Progenitor cell of endocrine pancreas (in vitro differentiated cells): ENCODE results near the gene CNR1. TPM values are rescaled to one million over a fixed set of nuclear protein-coding genes. Genes with fewer than 3 reads are reported as not detected.

Experiments
- DNase-seq: peaks from one replicate; pipeline ENCODE4 v3.0.0; 2021; ENCODE audit warnings: low spot score; ENCODE audit not compliant: unreplicated experiment
- H3K27ac Mint-ChIP-seq: 2 replicates; pipeline ENCODE4 v1.8.0; 2021; ENCODE audit warnings: mild to moderate bottlenecking, moderate library complexity, mixed read lengths
- H3K27me3 Mint-ChIP-seq: 2 replicates; pipeline ENCODE4 v1.8.0; 2021; ENCODE audit warnings: mixed read lengths
- H3K36me3 Mint-ChIP-seq: 2 replicates; pipeline ENCODE4 v1.8.0; 2022; ENCODE audit warnings: mixed read lengths; ENCODE audit not compliant: insufficient read depth
- H3K4me1 Mint-ChIP-seq: 2 replicates; pipeline ENCODE4 v1.8.0; 2021; ENCODE audit warnings: low read depth, mixed read lengths
- H3K4me3 Mint-ChIP-seq: 2 replicates; pipeline ENCODE4 v1.8.0; 2021; ENCODE audit warnings: low read depth, mild to moderate bottlenecking, moderate library complexity, mixed read lengths
- H3K9me3 Mint-ChIP-seq: 2 replicates; pipeline ENCODE4 v1.8.0; 2021; ENCODE audit warnings: low read depth, mixed read lengths
- total RNA-seq: library from RNA; stranded (reverse); gene quantifications from 2 replicates; pipeline ENCODE4 v1.2.1, GENCODE V29; 2021
- TF ChIP-seq, protein P1 (sequence below): fragments of 200-600 bp; sonication (generic); IDR thresholded peaks from one replicate; pipeline ENCODE4 v1.5.0; 2021; ENCODE audit warnings: antibody characterized with exemption, mild to moderate bottlenecking; ENCODE audit not compliant: unreplicated experiment

Gene CNR1
- total RNA-seq, 1 donor from 2014 or later = 26.2 TPM

DNA sequence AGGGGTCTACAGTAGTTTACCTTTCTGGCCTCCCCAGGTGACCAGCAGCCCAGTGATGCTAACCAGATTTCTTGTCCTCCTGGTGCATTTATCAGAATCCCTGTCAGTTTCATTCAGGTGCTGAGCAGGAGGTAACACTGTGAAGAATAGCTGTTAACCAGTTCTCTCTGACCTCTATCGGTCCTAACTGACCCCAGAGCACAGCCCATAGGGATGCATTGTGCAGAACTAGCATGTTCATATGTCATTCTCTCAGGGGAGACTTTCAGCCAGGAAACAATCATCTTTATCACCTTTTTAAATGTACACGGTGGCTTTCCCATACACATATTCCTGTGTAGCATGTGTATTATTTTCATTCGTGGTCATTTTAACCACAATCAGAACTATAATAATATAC lies 49.9 kb downstream of the CNR1 start:
- no peak overlapping the region for H3K4me3 Mint-ChIP-seq
- TF ChIP-seq, protein P1, sequence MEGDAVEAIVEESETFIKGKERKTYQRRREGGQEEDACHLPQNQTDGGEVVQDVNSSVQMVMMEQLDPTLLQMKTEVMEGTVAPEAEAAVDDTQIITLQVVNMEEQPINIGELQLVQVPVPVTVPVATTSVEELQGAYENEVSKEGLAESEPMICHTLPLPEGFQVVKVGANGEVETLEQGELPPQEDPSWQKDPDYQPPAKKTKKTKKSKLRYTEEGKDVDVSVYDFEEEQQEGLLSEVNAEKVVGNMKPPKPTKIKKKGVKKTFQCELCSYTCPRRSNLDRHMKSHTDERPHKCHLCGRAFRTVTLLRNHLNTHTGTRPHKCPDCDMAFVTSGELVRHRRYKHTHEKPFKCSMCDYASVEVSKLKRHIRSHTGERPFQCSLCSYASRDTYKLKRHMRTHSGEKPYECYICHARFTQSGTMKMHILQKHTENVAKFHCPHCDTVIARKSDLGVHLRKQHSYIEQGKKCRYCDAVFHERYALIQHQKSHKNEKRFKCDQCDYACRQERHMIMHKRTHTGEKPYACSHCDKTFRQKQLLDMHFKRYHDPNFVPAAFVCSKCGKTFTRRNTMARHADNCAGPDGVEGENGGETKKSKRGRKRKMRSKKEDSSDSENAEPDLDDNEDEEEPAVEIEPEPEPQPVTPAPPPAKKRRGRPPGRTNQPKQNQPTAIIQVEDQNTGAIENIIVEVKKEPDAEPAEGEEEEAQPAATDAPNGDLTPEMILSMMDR = no peak
- H3K9me3 Mint-ChIP-seq = no peaks in the 10 kb centered on the region
- H3K36me3 Mint-ChIP-seq = no peaks in the 10 kb centered on the region
- H3K27ac Mint-ChIP-seq = no peak overlapping the region
- peaks cover 4% of the 10 kb centered on the region for H3K27me3 Mint-ChIP-seq
- no peaks in the 10 kb centered on the region for H3K4me1 Mint-ChIP-seq
- no peak for DNase-seq

DNA sequence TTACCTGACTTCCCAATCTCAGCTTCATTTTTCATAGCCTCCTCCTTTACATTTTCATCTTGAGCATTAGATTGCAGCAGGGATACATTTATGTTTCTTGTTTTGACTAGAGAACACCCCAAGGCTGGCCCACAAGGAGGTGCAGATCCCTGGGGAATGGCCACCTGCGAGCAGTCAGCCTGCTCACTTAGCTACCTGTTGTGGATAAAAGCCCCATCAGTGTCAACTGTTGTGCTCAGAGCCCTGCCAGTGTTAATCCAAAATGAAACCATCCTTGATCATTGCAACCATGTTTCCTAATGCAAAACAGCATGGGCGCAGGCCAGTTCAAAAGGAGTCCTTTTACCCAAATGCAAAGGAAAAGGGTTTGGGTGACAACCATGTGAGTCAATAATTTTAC lies 50.8 kb downstream of the CNR1 start:
- Mint-ChIP-seq H3K36me3 (no peaks in the 10 kb centered on the region), H3K4me3 (no peak overlapping the region), H3K27me3 (peaks cover 4% of the 10 kb centered on the region), H3K4me1 (no peaks in the 10 kb centered on the region), H3K9me3 (no peaks in the 10 kb centered on the region), H3K27ac (no peak overlapping the region)
- no peak for DNase-seq
- TF ChIP-seq, protein P1 = no peak

DNA sequence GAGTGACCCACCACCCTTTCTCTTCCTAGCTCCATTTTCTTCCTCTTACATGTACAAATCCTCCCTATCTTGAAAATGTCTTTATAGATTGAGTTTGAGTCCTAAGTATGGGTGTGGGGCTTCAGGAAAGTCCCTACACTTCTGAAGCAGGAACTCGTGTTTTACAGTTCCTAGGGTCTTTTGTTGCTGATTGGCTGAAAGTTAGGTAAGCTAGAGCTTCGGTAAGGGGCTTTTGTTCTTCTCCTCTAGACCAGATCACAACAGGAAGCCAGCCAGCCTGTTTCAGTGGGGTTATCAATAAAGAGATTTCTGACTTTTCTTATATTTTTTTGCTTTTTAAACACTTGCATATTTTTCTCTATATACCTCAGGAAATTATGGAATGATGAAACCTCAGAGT lies 51.3 kb downstream of the CNR1 start:
- Mint-ChIP-seq H3K4me1 (no peaks in the 10 kb centered on the region), H3K36me3 (no peaks in the 10 kb centered on the region), H3K9me3 (no peaks in the 10 kb centered on the region), H3K27me3 (peaks cover 4% of the 10 kb centered on the region), H3K27ac (no peak overlapping the region), H3K4me3 (no peak overlapping the region)
- TF ChIP-seq, protein P1 = no peak
- no peak for DNase-seq

DNA sequence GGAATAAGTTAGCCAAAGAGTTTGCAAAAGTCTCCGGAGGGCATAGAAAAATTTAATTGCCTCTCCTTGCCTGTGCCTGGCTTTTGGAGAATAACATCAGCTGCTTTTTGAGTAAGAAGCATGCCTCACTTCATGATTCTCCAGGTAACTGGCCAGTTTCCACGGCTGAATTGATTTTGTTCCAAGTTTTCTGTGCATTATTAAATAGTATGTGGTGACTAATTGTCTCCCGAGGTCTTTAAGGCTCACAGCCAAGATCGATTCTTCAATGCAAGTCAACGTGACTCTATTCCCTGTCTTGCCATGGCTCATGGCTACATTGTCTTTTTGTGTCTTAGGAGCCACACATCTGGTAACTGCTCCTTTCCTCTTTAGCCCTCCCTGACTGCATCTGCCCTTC lies 54.2 kb downstream of the CNR1 start:
- Mint-ChIP-seq H3K36me3 (no peaks in the 10 kb centered on the region), H3K27ac (no peak overlapping the region), H3K27me3 (peaks cover 4% of the 10 kb centered on the region), H3K4me1 (no peaks in the 10 kb centered on the region), H3K9me3 (no peaks in the 10 kb centered on the region), H3K4me3 (no peak overlapping the region)
- no peak for DNase-seq
- TF ChIP-seq, protein P1 = no peak

DNA sequence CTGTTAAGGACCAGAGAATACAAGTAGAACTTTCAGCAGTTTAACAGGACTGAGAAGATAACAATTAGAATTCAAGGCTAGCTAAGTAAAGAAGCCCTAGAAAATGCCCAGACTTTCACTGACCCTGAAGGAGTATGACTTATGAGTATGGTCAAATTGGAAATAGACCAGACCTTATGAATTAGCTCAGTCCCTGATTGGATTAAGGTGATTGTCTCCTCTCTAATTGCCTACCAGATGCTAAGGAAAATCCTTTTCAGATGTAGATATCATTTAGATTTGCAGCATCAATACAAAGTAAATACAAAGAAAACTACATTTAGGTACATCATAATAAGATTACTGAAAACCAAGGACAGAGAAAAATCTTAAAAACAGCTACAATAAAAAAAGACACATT lies 58.9 kb downstream of the CNR1 start:
- peak overlapping the region; percentile 81 for H3K27ac Mint-ChIP-seq
- TF ChIP-seq, protein P1 = no peak

More for the DNA sequence above, 58.9 kb downstream of the CNR1 start:
- Mint-ChIP-seq H3K9me3 (no peaks in the 10 kb centered on the region), H3K4me3 (no peak overlapping the region), H3K36me3 (no peaks in the 10 kb centered on the region), H3K4me1 (no peaks in the 10 kb centered on the region), H3K27me3 (peaks cover 4% of the 10 kb centered on the region)
- DNase-seq = no peak
